ENCODE measurements around the gene CIB4. TPM values are rescaled to one million over a fixed set of nuclear protein-coding genes. Genes with fewer than 3 reads are reported as not detected.

CIB4 gene
- total and polyA plus RNA-seq, 9 of the 15 experiments (the other 6 are each of a cell fraction or from before 2014, with no cell fraction given) = not detected

GRCh38 chr2:26536371-26537068, 104.6 kb downstream of the CIB4 start (continued):
- no peak for TF ChIP-seq HMGXB4 (CRISPR knock-in tag; IDR thresholded peaks at IDR 0.05)

- peaks cover 3% of the 10 kb centered on the region; the same call in 1 of the 2 replicates for H4K20me1 ChIP-seq (replicated peaks; ENCODE audit: control insufficient read depth, insufficient read depth, low read length)
- H3K27me3 ChIP-seq (ENCODE audit: control insufficient read depth in 2 of 2, insufficient read depth in 2 of 2, low read length in 2 of 2) = peaks cover 17 to 70% of the 10 kb centered on the region in 2 experiments; a peak in 4 of 5 replicates
- H3K4me1 ChIP-seq (replicated peaks in 1 of 2; ENCODE audit: control insufficient read depth in 2 of 2, insufficient read depth in 2 of 2, low read length in 2 of 2) = peaks cover 5% of the 10 kb centered on the region in 2 experiments; a peak in 3 of 5 replicates
- no peak overlapping the region for H2AFZ ChIP-seq (ENCODE audit: low read depth, low read length)
- ATAC-seq = no peak
- H3K79me2 ChIP-seq (ENCODE audit: control insufficient read depth, insufficient read depth, low read length) = no peaks in the 10 kb centered on the region
- ChIA-PET CTCF (ENCODE audit: low intra/inter-chr PET ratio) (no interaction called here), POLR2A (no interaction called here)
- H3K27ac ChIP-seq (ENCODE audit: extremely low read depth, low read depth, low read length) = no peak overlapping the region
- FAIRE-seq = no peak
- H3K4me2 ChIP-seq (ENCODE audit: insufficient read depth, low read length) = no peak overlapping the region
- H3K4me3 ChIP-seq = no peak overlapping the region
- H3K36me3 ChIP-seq (ENCODE audit: control insufficient read depth, insufficient read depth, low read length) = no peaks in the 10 kb centered on the region
- no peak for DNase-seq (ENCODE audit: extremely low read depth in 1 of 4, low spot score in 3 of 4)
- intact Hi-C loops (cut with micrococcal nuclease) (no loop called here), in situ Hi-C loops (cut with MboI) (no loop called here)
- no TSS peak for BruUV-seq (replicated peaks)
- no peaks in the 10 kb centered on the region for H3K9me3 ChIP-seq (replicated peaks; ENCODE audit: control insufficient read depth, insufficient read depth, low read depth, low read length)
- no peaks in the 10 kb centered on the region for H3K9me1 ChIP-seq (ENCODE audit: control insufficient read depth, insufficient read depth, low read length)
- H3K9ac ChIP-seq (ENCODE audit: insufficient read depth in 1 of 2, low read depth in 2 of 2, low read length in 2 of 2) = no peak overlapping the region
- WGBS (ENCODE audit: insufficient coverage, low coverage, missing lambda C conversion rate) = 8% methylated on average over 8 of the region's 8 CpGs
- TF ChIP-seq NFYB (IDR thresholded peaks at IDR 0.05; ENCODE audit: extremely low read depth, insufficient read length) (no peak), SP2 (IDR thresholded peaks at IDR 0.05; ENCODE audit: extremely low read depth, low read depth, low read length, poor library complexity, severe bottlenecking) (no peak), ZNF318 (IDR thresholded peaks at IDR 0.05; ENCODE audit: borderline replicate concordance in 1 of 2, low read depth in 1 of 2) (no peak), ZBTB8A (IDR thresholded peaks at IDR 0.05; ENCODE audit: partially characterized antibody) (no peak), SLC30A9 (CRISPR knock-in tag; IDR thresholded peaks at IDR 0.05) (no peak), POLR2A (conservative IDR thresholded peaks at IDR 0.05) (no peak)
Measured at GRCh38 chr2:26535663-26536275, 105.4 kb downstream of the CIB4 start.
